HEK293 (cell line): ENCODE data around the gene ZNF217.
"Not testable (repeated sequence)": the region's sequence is repeated elsewhere in the genome, so short reads cannot be mapped to it uniquely, and the experiment has no call there.

Source experiments
- CTCF ChIA-PET: fragments of 350-600 bp; formaldehyde crosslinking; extraction: SDS; loops from one replicate; lab custom pipeline; 2021; ENCODE audit warnings: antibody characterized with exemption; lab: Yijun Ruan, JAX
- POLR2A ChIA-PET: fragments of 300-600 bp; formaldehyde crosslinking; extraction: SDS; loops from one replicate; lab custom pipeline; 2020; ENCODE audit warnings: antibody characterized with exemption, inconsistent platforms; lab: Yijun Ruan, JAX
- H3K27ac ChIP-seq: fragments of 200-500 bp; sonication (Bioruptor generic); 2 replicates; pipeline ENCODE4 v1.5.1; 2014; ENCODE audit warnings: low read depth, low read length, control low read depth, inconsistent platforms; ENCODE audit errors: extremely low read depth
- H3K36me3 ChIP-seq, 2 experiments: fragments of 200-500 bp in 1 of 2; sonication (Bioruptor generic) in 1 of 2; 1 replicate in 1 of 2; 2 replicates in 1 of 2; pipeline ENCODE4 v1.5.1; 2014 to 2017; ENCODE audit warnings: inconsistent platforms in 2 of 2, low read length in 2 of 2; ENCODE audit not compliant: control insufficient read depth in 2 of 2, insufficient read depth in 1 of 2
- H3K4me1 ChIP-seq: fragments of 200-500 bp; sonication (Bioruptor generic); 2 replicates; pipeline ENCODE4 v1.5.1; 2014; ENCODE audit warnings: mild to moderate bottlenecking, low read length, inconsistent platforms; ENCODE audit not compliant: control insufficient read depth, insufficient read depth
- H3K4me3 ChIP-seq: 2 replicates; pipeline ENCODE4 v1.5.1; 2011; ENCODE audit warnings: low read depth, mild to moderate bottlenecking, control low read depth, low read length, moderate library complexity
- H3K9me3 ChIP-seq: fragments of 200-500 bp; sonication (Bioruptor generic); 2 replicates; pipeline ENCODE4 v1.5.1; 2014; ENCODE audit warnings: low read depth, low read length, inconsistent platforms; ENCODE audit not compliant: control insufficient read depth, insufficient read depth
- IKZF3 ChIP-seq: fragments of 450-650 bp; IDR thresholded peaks from 2 replicates; pipeline ENCODE4 v1.5.0; 2018; ENCODE audit warnings: missing biosample characterization, mild to moderate bottlenecking, missing genetic modification characterization, moderate library complexity
- KLF7 ChIP-seq: fragments of 450-650 bp; formaldehyde crosslinking; IDR thresholded peaks from 2 replicates; pipeline ENCODE4 v1.5.1; 2016; ENCODE audit warnings: missing biosample characterization, missing genetic modification characterization, borderline replicate concordance
- REST ChIP-seq: fragments of 450-650 bp; formaldehyde crosslinking; IDR thresholded peaks from 2 replicates; pipeline ENCODE4 v1.5.1; 2016; ENCODE audit warnings: missing biosample characterization, missing genetic modification characterization
- SP2 ChIP-seq: fragments of 450-650 bp; formaldehyde crosslinking; IDR thresholded peaks from 2 replicates; pipeline ENCODE4 v1.5.1; 2016; ENCODE audit warnings: missing biosample characterization, missing genetic modification characterization
- YY2 ChIP-seq: fragments of 450-650 bp; formaldehyde crosslinking; IDR thresholded peaks from 2 replicates; pipeline ENCODE4 v1.5.1; 2016; ENCODE audit warnings: missing biosample characterization, missing genetic modification characterization
- ZBTB11 ChIP-seq: fragments of 450-650 bp; formaldehyde crosslinking; conservative IDR thresholded peaks from 2 replicates; pipeline ENCODE4 v1.5.1; 2016; ENCODE audit warnings: low read depth, missing biosample characterization, missing genetic modification characterization
- ZFP69B ChIP-seq: fragments of 450-650 bp; formaldehyde crosslinking; IDR thresholded peaks from 2 replicates; pipeline ENCODE4 v1.5.1; 2016; ENCODE audit warnings: missing biosample characterization, missing genetic modification characterization
- ZNF121 ChIP-seq: fragments of 450-650 bp; formaldehyde crosslinking; IDR thresholded peaks from 2 replicates; pipeline ENCODE4 v1.5.1; 2016; ENCODE audit warnings: missing biosample characterization, missing genetic modification characterization
- ZNF221 ChIP-seq: fragments of 450-650 bp; formaldehyde crosslinking; IDR thresholded peaks from 2 replicates; pipeline ENCODE4 v1.5.1; 2017; ENCODE audit warnings: missing biosample characterization, missing genetic modification characterization, borderline replicate concordance
- ZNF501 ChIP-seq: fragments of 450-650 bp; formaldehyde crosslinking; IDR thresholded peaks from 2 replicates; pipeline ENCODE4 v1.5.1; 2016; ENCODE audit warnings: missing biosample characterization, missing genetic modification characterization
- ZNF510 ChIP-seq: fragments of 450-650 bp; formaldehyde crosslinking; IDR thresholded peaks from 2 replicates; pipeline ENCODE4 v1.5.1; 2018; ENCODE audit warnings: mild to moderate bottlenecking, missing genetic modification characterization, missing biosample characterization; ENCODE audit not compliant: insufficient replicate concordance
- ZNF521 ChIP-seq: fragments of 450-650 bp; formaldehyde crosslinking; IDR thresholded peaks from 2 replicates; pipeline ENCODE4 v1.5.1; 2017; ENCODE audit warnings: missing biosample characterization, mild to moderate bottlenecking, missing genetic modification characterization
- ZNF585B ChIP-seq: fragments of 450-650 bp; formaldehyde crosslinking; IDR thresholded peaks from 2 replicates; pipeline ENCODE4 v1.5.1; 2016; ENCODE audit warnings: missing biosample characterization, missing genetic modification characterization
- ZNF624 ChIP-seq: fragments of 450-650 bp; formaldehyde crosslinking; IDR thresholded peaks from 2 replicates; pipeline ENCODE4 v1.5.1; 2017; ENCODE audit warnings: missing biosample characterization, missing genetic modification characterization
- ZNF629 ChIP-seq: fragments of 450-650 bp; formaldehyde crosslinking; IDR thresholded peaks from 2 replicates; pipeline ENCODE4 v1.5.1; 2017; ENCODE audit warnings: missing biosample characterization, missing genetic modification characterization
- ZNF843 ChIP-seq: fragments of 450-650 bp; formaldehyde crosslinking; IDR thresholded peaks from 2 replicates; pipeline ENCODE4 v1.5.1; 2016; ENCODE audit warnings: missing biosample characterization, missing genetic modification characterization
- ZSCAN30 ChIP-seq: fragments of 450-650 bp; IDR thresholded peaks from 2 replicates; pipeline ENCODE4 v1.5.1; 2018; ENCODE audit warnings: missing biosample characterization, mild to moderate bottlenecking, missing genetic modification characterization, moderate library complexity
- ZSCAN4 ChIP-seq: fragments of 450-650 bp; formaldehyde crosslinking; IDR thresholded peaks from 2 replicates; pipeline ENCODE4 v1.5.1; 2017; ENCODE audit warnings: missing biosample characterization, missing genetic modification characterization
- TF ChIP-seq, protein P1 (sequence below): fragments of 450-650 bp; formaldehyde crosslinking; IDR thresholded peaks from 2 replicates; pipeline ENCODE4 v1.5.1; 2016; ENCODE audit warnings: missing biosample characterization, missing genetic modification characterization
- TF ChIP-seq, protein P2 (sequence below): fragments of 450-650 bp; formaldehyde crosslinking; IDR thresholded peaks from 2 replicates; pipeline ENCODE4 v1.5.1; 2016; ENCODE audit warnings: missing biosample characterization, missing genetic modification characterization

Gene ZNF217

GRCh38 chr20:53639128-53639527, 45.5 kb upstream of the ZNF217 start:
- CTCF ChIA-PET, result no interaction called here
- no peak overlapping the region for H3K4me3 ChIP-seq
- no peaks in the 10 kb centered on the region for H3K9me3 ChIP-seq
- no peaks in the 10 kb centered on the region for H3K4me1 ChIP-seq
- H3K36me3 ChIP-seq, result no peaks in the 10 kb centered on the region
- POLR2A ChIA-PET, result no interaction called here
- TF ChIP-seq IKZF3 (tag by site-specific recombination) (no peak), ZNF521 (no peak), ZNF510 (tag by site-specific recombination) (no peak), ZNF843 (tag by site-specific recombination) (no peak), ZSCAN4 (tag by site-specific recombination) (no peak), ZNF585B (tag by site-specific recombination) (no peak), ZNF624 (no peak), ZNF221 (tag by site-specific recombination) (no peak), ZNF501 (tag by site-specific recombination) (no peak), ZSCAN30 (tag by site-specific recombination) (no peak), ZFP69B (no peak), KLF7 (tag by site-specific recombination) (no peak), SP2 (tag by site-specific recombination) (no peak), ZNF629 (no peak), ZBTB11 (tag by site-specific recombination) (no peak), YY2 (tag by site-specific recombination) (no peak), ZNF121 (tag by site-specific recombination) (no peak), REST (tag by site-specific recombination) (no peak)
- TF ChIP-seq, protein P1, sequence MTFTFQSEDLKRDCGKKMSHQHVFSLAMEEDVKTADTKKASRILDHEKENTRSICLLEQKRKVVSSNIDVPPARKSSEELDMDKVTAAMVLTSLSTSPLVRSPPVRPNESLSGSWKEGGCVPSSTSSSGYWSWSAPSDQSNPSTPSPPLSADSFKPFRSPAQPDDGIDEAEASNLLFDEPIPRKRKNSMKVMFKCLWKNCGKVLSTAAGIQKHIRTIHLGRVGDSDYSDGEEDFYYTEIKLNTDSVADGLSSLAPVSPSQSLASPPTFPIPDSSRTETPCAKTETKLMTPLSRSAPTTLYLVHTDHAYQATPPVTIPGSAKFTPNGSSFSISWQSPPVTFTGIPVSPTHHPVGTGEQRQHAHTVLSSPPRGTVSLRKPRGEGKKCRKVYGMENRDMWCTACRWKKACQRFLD (tag by site-specific recombination), result no peak
- TF ChIP-seq, protein P2, sequence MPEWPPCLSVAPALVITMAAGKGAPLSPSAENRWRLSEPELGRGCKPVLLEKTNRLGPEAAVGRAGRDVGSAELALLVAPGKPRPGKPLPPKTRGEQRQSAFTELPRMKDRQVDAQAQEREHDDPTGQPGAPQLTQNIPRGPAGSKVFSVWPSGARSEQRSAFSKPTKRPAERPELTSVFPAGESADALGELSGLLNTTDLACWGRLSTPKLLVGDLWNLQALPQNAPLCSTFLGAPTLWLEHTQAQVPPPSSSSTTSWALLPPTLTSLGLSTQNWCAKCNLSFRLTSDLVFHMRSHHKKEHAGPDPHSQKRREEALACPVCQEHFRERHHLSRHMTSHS (tag by site-specific recombination), result no peak
- no peak overlapping the region for H3K27ac ChIP-seq

DNA sequence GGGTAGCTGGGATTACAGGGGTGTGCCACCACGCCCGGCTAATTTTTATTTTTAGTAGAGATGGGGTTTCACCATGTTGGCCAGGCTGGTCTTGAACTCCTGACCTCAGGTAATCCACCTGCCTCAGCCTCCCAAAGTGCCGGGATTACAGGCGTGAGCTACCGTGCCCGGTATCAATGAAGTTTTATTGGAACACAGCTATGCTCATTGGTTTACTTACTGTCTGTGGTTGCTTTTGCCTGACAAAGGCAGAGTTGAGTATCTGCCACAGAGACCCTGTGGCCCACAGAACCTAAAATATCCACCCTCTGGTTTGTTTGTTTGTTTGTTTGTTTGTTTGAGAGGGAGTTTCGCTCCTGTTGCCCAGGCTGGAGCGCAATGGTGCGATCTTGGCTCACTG, 43.7 kb upstream of the ZNF217 start:
- H3K36me3 ChIP-seq, H3K4me3 ChIP-seq, H3K4me1 ChIP-seq, H3K27ac ChIP-seq, H3K9me3 ChIP-seq: not testable (repeated sequence)
- CTCF ChIA-PET, result interaction anchor here (0.7 kb wide), 1 partner anchor 625 kb away, joined by 3 read pairs; no protein-coding TSS in a partner anchor
- POLR2A ChIA-PET, result interaction anchor here (0.6 kb wide), 1 partner anchor 12 kb away, joined by 4 read pairs; no protein-coding TSS in a partner anchor
